ENCODE measurements around the gene LOXHD1.

The LOXHD1 gene

GRCh38 chr18:46439037-46439436 is 218.0 kb downstream of the LOXHD1 start:
- no peak for DNase-seq

DNA sequence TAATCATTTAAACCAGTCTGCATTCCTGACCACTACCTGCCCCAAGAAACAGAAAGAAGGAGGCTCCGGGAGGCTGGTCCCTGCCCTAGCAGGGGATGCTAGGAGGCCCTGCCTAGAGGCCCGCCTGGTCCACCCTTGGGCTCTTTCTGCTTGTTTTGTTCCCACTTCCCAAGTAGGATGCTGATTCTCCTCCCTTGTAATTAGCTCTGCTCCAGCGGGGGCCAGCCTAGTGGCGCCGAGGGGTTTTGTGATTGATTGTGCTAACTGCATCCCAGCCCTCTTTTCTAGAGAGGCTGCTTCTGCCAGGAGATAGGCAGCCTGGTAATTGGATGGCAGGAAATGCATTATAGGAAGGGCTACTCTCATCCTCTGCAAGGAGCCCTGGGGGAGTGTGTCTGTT is 220.0 kb downstream of the LOXHD1 start:
- no peak for DNase-seq

- DNase-seq, result no peak
These were observed 220.4 kb downstream of the LOXHD1 start for GRCh38 chr18:46436621-46437020.

GRCh38 chr18:46435031-46435430 is 222.0 kb downstream of the LOXHD1 start:
- DNase-seq, result no peak

DNA sequence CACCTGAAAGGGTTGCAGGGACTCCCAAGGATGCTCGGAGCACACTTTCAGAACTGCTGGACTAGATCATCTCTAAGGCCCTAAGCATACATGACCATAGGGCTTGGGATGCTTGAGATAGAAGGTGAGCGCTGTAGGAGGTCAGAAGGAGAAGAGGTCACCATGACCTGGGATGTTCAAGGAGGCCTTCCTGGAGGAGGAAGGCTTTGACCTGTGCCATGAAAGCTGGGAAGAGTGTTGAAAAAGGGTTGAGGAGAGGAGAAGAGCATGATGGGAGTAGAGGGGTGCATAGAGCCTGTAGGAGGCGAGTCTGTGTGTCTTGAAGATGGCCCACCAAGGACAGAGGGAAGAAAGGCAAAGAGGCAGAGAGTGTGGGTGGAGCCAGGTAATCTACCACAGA is 222.4 kb downstream of the LOXHD1 start:
- DNase-seq, result no peak

GRCh38 chr18:46433121-46433826 is 223.7 kb downstream of the LOXHD1 start:
- DNase-seq, result no peak

DNA sequence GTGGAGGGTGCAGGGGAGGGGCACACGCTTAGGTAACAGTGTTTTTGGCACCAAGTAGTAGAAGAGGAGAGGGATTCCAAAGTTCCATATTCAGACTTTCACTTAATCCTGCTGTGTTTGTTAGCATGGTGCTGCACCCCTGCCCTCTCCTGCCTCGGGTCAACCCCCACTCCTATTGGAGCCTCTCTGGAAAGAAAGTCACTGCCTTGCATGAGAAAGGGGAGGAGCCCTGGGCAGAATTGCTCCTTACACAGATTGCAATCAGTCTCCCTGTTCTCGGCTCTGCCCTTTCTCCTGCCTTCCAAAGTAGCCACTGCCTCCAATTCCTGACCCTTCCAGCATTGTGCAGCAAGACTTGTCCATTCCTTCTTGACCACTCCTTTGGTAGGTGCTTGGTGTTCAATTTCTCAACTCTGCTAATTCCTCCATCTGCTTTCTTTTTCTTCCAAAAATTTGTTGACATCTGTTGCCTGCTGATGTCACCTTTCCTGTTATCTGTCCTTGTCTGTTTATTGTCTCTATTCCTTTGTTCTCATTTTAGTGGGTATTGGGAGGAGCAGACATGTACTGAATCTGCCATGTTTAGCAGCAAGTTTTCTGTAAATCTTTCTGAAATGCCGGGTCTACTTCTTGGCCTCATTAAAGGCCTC is 225.4 kb downstream of the LOXHD1 start:
- DNase-seq, result no peak

GRCh38 chr18:46429649-46430224 is 227.3 kb downstream of the LOXHD1 start:
- DNase-seq, result no peak

DNA sequence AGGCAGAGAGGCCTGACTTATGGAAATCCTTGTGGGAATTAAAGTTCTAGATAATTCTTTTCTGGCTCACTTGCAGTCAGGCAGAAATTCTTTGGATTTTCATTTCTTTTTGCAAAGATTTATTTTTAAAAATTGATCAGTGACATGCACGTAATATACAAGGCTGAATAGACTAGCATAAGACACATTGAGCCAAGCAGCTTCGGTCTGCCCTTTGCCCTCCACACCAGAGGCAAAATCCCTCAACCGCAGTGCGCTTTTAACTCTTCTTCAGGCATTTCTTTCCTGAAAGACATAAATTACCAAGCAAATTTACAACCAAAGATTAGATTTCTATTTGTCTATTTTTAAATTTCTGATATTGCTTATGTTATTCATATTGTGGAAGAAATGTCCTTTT is 227.9 kb downstream of the LOXHD1 start:
- DNase-seq, result no peak

DNA sequence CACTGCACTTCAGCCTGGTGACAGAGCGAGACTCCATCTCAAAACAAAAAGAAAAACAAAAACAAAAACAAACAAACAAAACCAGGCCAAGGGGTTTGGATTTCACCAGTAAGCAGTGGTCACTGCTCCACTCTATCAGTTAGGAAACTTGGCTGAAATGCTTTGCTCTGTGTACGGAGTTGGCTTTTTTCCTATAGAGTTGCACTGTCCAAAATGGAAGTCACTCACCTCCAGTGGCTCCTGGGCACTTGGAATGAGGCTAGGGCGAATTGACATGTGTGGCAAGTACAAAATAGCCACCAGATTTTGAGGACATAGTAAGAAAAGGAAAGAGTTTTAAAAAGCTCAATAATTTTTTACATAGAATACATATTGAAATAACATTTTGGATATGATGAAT is 228.7 kb downstream of the LOXHD1 start:
- DNase-seq, result no peak

- no peak for DNase-seq
These were observed 229.6 kb downstream of the LOXHD1 start for GRCh38 chr18:46427216-46427995.

Measured in GF-D8 (cell line).